H1 (cell line): ENCODE results near the gene GABPB1. TPM values are rescaled to one million over a fixed set of nuclear protein-coding genes. Genes with fewer than 3 reads are reported as not detected.

Experiments
- BCL11A ChIP-seq, 2 experiments: IDR thresholded peaks; one replicate each; pipeline ENCODE4 v1.6.1; 2011; ENCODE audit warnings: low read depth in 2 of 2, low read length in 2 of 2, mild to moderate bottlenecking in 2 of 2
- KDM5A ChIP-seq: fragments of 200-600 bp; IDR thresholded peaks from 2 replicates; pipeline ENCODE4 v1.7.1; 2012; ENCODE audit warnings: mild to moderate bottlenecking, low read length, inconsistent platforms, mixed read lengths
- NANOG ChIP-seq: IDR thresholded peaks from 2 replicates; pipeline ENCODE4 v1.6.1; 2011; ENCODE audit warnings: low read length, low read depth, mild to moderate bottlenecking, inconsistent platforms; ENCODE audit not compliant: insufficient read depth, poor library complexity, severe bottlenecking
- polyA plus RNA-seq, 7 experiments: library from polyadenylated mRNA; depleted of rRNA in 3 of 7; stranded (reverse) in 5 of 7; unstranded in 2 of 7; fragments of >200 nt in 5 of 7; fragments of 200-250 nt in 2 of 7; gene quantifications; 1 replicate in 5 of 7; 2 replicates in 1 of 7; 4 replicates in 1 of 7; pipeline versions ENCODE4 v1.2.1 to v1.2.3, GENCODE V29; 2011 to 2013; ENCODE audit warnings: missing spikeins in 2 of 7, mixed read lengths in 2 of 7
- total RNA-seq: library from RNA; stranded (reverse); fragmentation: NEBNext Ultra II Directional; extraction: Animal tissue kit (Norgen Biotek cat#: 25700); gene quantifications from 2 replicates; pipeline ENCODE4 v1.2.1, GENCODE V29; 2021

The GABPB1 gene
- total and polyA plus RNA-seq, 2 of the 8 experiments (the other 6 are each of a cell fraction or from before 2014, with no cell fraction given), result 24.5 to 32.3 TPM

GRCh38 chr15:50236433-50236832 is 118.6 kb downstream of the GABPB1 start (continued):
- TF ChIP-seq NANOG, result no peak
- no peak for TF ChIP-seq KDM5A
- no peak for TF ChIP-seq BCL11A (IDR thresholded peaks at IDR 0.05; ENCODE audit: low read depth in 2 of 2, low read length in 2 of 2)
